ENCODE data around the gene AP3D1.

GRCh38 chr19:2061495-2062388 lies 89.6 kb downstream of the AP3D1 start:
- TF ChIP-seq GATA2 (IDR thresholded peaks at IDR 0.05; ENCODE audit: low read depth, low read length) (no peak), GATA3 (IDR thresholded peaks at IDR 0.05; ENCODE audit: low read depth, low read length) (no peak)

Measured in SH-SY5Y (cell line).